MCF 10A (cell line): Measurements from ENCODE around the gene CUL3. TPM values are rescaled to one million over a fixed set of nuclear protein-coding genes. Genes with fewer than 3 reads are reported as not detected.

ENCODE experiments used
- BruUV-seq: library from RNA; stranded (reverse); fragments of 400-500 nt; replicated peaks from 2 replicates; lab custom pipeline; 2021; lab: Mats Ljungman, UMichigan
- CTCF ChIA-PET: fragments of 300-600 bp; sonication (Branson Sonifier 250); formaldehyde crosslinking; extraction: SDS; loops from one replicate; lab custom pipeline; 2021; ENCODE audit warnings: antibody characterized with exemption, inconsistent platforms; lab: Yijun Ruan, JAX
- POLR2A ChIA-PET: fragments of 300-600, 350-650 bp; sonication (Branson Sonifier 250); formaldehyde crosslinking; extraction: SDS; loops from one replicate; lab custom pipeline; 2020; ENCODE audit warnings: antibody characterized with exemption, inconsistent platforms; lab: Yijun Ruan, JAX
- DNase-seq: peaks from one replicate; pipeline ENCODE4 v3.0.0-alpha.2; 2018; ENCODE audit not compliant: unreplicated experiment
- H3K27ac Mint-ChIP-seq: one replicate; pipeline ENCODE4 v1.8.0; 2022; ENCODE audit warnings: mild to moderate bottlenecking, low read depth, mixed read lengths; ENCODE audit not compliant: unreplicated experiment
- H3K27me3 Mint-ChIP-seq: one replicate; pipeline ENCODE4 v1.8.0; 2022; ENCODE audit warnings: mixed read lengths; ENCODE audit not compliant: insufficient read depth, unreplicated experiment
- H3K36me3 Mint-ChIP-seq: one replicate; pipeline ENCODE4 v1.8.0; 2022; ENCODE audit warnings: mild to moderate bottlenecking, moderate library complexity, mixed read lengths; ENCODE audit not compliant: insufficient read depth, unreplicated experiment
- H3K4me1 Mint-ChIP-seq: one replicate; pipeline ENCODE4 v1.8.0; 2022; ENCODE audit warnings: mixed read lengths; ENCODE audit not compliant: insufficient read depth, unreplicated experiment
- H3K4me3 Mint-ChIP-seq: one replicate; pipeline ENCODE4 v1.8.0; 2022; ENCODE audit warnings: mild to moderate bottlenecking, moderate library complexity, mixed read lengths; ENCODE audit not compliant: unreplicated experiment
- H3K9me3 Mint-ChIP-seq: one replicate; pipeline ENCODE4 v1.8.0; 2022; ENCODE audit warnings: mixed read lengths; ENCODE audit not compliant: unreplicated experiment
- intact Hi-C: fragments of 100-400 bp; cut with micrococcal nuclease; formaldehyde crosslinking; loops from 2 replicates; pipeline ENCODE4 v1.14.1; 2022
- total RNA-seq: library from RNA; stranded (reverse); gene quantifications from 2 replicates; pipeline ENCODE4 v1.2.3, GENCODE V29; 2022
- TF ChIP-seq, protein P1 (sequence below): fragments of 200-600 bp; IDR thresholded peaks from one replicate; pipeline ENCODE4 v1.8.0; 2022; ENCODE audit warnings: antibody characterized with exemption, mild to moderate bottlenecking; ENCODE audit not compliant: unreplicated experiment

Gene CUL3
- total RNA-seq, 1 experiment from 2014 or later: 65.5 TPM

DNA sequence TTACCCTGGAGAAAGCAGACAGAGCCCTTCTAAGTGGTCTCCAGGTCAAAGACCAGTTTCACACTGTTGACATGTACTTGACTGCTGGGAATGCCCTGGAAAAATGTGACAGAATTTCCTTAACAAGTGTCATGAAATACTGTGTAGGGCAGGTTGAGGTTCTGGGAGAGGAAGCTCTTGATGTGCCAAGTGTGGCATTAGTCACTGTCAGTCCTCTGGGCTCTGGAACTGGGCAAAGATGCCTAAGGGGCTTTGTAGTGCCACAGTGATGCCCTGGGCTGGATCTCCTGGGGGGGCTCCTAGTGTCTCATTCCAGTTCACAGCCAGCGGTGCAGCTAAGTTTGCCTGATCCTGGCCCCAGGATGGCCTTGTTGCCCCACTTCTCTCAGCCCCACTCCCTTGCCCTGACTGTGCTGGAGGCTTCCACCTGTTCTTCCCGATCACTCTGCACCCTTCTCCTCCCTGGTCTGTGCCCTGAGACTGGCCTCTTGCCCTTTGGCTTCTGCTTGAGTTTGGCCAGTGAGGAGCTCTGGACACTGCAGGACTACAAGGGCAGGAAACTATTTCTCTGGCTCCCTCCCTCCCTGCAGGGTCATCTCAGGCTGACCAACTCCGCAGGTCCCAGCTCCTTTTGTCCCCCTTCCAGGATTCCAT, 156.2 kb downstream of the CUL3 start:
- intact Hi-C loops: no loop called here
- no TSS peak for BruUV-seq
- TF ChIP-seq, protein P1, sequence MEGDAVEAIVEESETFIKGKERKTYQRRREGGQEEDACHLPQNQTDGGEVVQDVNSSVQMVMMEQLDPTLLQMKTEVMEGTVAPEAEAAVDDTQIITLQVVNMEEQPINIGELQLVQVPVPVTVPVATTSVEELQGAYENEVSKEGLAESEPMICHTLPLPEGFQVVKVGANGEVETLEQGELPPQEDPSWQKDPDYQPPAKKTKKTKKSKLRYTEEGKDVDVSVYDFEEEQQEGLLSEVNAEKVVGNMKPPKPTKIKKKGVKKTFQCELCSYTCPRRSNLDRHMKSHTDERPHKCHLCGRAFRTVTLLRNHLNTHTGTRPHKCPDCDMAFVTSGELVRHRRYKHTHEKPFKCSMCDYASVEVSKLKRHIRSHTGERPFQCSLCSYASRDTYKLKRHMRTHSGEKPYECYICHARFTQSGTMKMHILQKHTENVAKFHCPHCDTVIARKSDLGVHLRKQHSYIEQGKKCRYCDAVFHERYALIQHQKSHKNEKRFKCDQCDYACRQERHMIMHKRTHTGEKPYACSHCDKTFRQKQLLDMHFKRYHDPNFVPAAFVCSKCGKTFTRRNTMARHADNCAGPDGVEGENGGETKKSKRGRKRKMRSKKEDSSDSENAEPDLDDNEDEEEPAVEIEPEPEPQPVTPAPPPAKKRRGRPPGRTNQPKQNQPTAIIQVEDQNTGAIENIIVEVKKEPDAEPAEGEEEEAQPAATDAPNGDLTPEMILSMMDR: no peak
- no peaks in the 10 kb centered on the region for H3K36me3 Mint-ChIP-seq
- H3K9me3 Mint-ChIP-seq: peaks cover 14% of the 10 kb centered on the region
- ChIA-PET CTCF (interaction anchor here (0.6 kb wide), 2 partner anchors 49 to 59 kb away, joined by 3 read pairs; no protein-coding TSS in a partner anchor), POLR2A (no interaction called here)
- no peak overlapping the region for H3K27ac Mint-ChIP-seq
- H3K4me1 Mint-ChIP-seq: peaks cover 7% of the 10 kb centered on the region
- H3K4me3 Mint-ChIP-seq: no peak overlapping the region
- H3K27me3 Mint-ChIP-seq: no peaks in the 10 kb centered on the region
- DNase-seq: no peak

DNA sequence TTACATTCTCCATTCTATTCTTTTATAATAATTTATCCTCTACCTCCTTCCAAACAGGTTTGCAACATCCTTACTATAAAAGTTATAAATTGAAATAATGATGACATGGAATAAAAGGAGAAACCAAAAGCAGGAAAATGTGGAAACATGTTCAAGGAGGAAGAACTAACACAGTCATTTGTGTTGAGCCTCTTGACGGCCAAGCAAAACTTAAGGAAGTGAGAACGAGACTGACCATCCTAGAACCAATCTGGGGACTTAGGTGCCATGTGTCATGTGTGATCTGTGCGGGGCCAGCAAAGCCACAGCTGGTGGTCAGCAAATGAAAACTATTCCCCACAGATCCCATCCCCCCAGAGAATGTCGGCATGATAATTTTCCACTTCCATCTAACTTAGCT, 157.7 kb downstream of the CUL3 start:
- no peak overlapping the region for H3K27ac Mint-ChIP-seq
- TF ChIP-seq, protein P1: no peak
- POLR2A ChIA-PET: no interaction called here
- CTCF ChIA-PET: no interaction called here
- H3K4me3 Mint-ChIP-seq: no peak overlapping the region
- no peaks in the 10 kb centered on the region for H3K36me3 Mint-ChIP-seq
- peaks cover 14% of the 10 kb centered on the region for H3K9me3 Mint-ChIP-seq
- no TSS peak for BruUV-seq
- H3K4me1 Mint-ChIP-seq: peaks cover 6% of the 10 kb centered on the region
- intact Hi-C loops: no loop called here
- DNase-seq: no peak
- no peaks in the 10 kb centered on the region for H3K27me3 Mint-ChIP-seq

DNA sequence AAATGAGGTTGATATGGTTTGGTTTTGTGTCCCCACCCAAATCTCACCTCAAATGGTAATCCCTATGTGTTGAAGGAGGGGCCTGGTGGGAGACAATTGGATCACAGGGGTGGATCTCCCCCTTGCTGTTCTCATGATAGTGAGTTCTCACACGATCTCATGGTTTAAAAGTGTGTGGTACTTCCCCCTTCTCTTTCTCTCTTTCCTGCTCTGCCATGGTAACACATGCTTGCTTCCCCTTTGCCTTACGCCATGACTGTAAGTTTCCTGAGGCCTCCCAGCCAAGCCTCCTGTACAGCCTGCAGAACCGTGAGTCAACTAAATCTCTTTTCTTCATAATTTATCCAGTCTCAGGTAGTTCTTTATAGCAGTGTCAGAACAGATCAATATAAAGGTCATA, 158.5 kb downstream of the CUL3 start:
- peaks cover 19% of the 10 kb centered on the region for H3K9me3 Mint-ChIP-seq

DNA sequence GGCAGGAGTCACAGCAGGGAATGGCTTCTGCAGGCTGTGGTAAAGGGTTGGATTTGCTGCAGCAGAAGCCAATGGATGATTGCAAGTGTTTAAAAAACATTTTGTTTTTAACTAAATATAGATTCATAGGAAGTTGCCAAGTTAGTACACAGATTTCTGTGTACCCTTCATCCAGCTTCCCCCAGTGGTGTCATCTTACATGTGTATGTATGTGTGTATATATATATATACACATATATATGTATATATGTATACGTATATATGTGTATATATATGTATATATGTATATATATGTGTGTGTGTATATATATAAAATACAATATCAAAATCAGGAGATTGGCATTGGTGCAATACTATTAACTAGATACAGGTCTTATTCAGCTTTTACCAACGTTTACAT, 164.1 kb downstream of the CUL3 start:
- Mint-ChIP-seq H3K9me3 (peaks cover 16% of the 10 kb centered on the region), H3K4me1 (no peaks in the 10 kb centered on the region), H3K27me3 (no peaks in the 10 kb centered on the region), H3K27ac (no peak overlapping the region), H3K36me3 (no peaks in the 10 kb centered on the region), H3K4me3 (no peak overlapping the region)
- POLR2A ChIA-PET: interaction anchor here (1.0 kb wide), 1 partner anchor 15 kb away, joined by 3 read pairs; no protein-coding TSS in a partner anchor
- intact Hi-C loops: no loop called here
- TF ChIP-seq, protein P1: no peak
- no TSS peak for BruUV-seq
- CTCF ChIA-PET: interaction anchor here (0.6 to 0.9 kb wide), 2 partner anchors 51 to 215 kb away, joined by 3 read pairs; no protein-coding TSS in a partner anchor
- no peak for DNase-seq

More for the DNA sequence above, 158.5 kb downstream of the CUL3 start:
- Mint-ChIP-seq H3K27me3 (no peaks in the 10 kb centered on the region), H3K4me1 (no peaks in the 10 kb centered on the region), H3K27ac (no peak overlapping the region), H3K36me3 (no peaks in the 10 kb centered on the region), H3K4me3 (no peak overlapping the region)
- TF ChIP-seq, protein P1: no peak
- ChIA-PET POLR2A (no interaction called here), CTCF (no interaction called here)
- intact Hi-C loops: no loop called here
- no TSS peak for BruUV-seq
- no peak for DNase-seq

Other genes with a start within 250 kb of the CUL3 start
- not detected in 2 replicates for gene FAM124B, start 183.3 kb downstream of the CUL3 start, total RNA-seq
- gene CCDC195, start 131.0 kb upstream of the CUL3 start, total RNA-seq: not detected in 2 replicates